ENCODE results near the gene RSRC2.

RSRC2 gene

DNA sequence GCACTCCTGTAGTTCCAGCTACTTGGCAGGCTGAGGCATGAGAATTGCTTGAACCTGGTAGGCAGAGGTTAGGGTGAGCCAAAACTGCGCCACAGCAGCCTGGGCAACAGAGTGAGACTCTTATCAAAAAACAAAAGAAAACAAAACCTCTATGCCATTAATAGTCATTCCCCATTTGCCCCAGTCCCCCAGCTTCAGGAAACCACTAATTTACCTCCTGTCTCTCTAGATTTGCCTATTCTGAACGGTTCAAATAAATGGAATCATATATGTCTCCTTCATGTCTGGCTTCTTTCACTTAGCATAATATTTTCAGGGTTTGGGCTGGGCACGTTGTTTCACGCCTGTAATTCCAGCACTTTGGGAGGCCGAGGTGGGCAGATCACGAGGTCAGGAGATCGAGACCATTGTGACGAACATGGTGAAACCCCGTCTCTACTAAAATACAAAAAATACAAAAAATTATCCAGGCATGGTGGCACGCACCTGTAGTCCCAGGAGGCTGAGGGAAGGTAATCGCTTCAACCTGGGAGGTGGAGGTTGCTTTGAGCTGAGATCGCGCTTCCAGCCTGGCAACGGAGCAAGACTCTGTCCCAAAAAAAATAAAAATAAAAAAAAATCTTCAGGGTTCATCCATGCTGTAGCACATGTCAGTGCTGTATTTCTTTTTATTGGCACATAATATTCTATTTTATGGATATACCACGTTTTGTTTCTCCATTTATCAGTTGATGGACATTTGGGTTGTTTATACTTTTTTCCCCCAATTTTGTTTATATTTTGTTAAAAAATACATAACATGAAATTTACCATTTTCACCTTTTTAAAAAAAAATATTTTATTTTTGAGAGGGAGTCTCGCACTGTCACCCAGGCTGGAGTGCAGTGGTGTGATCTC lies 32.3 kb upstream of the RSRC2 start:
- DNase-seq (ENCODE audit: low read depth) = no peak
- TF ChIP-seq, protein P1, sequence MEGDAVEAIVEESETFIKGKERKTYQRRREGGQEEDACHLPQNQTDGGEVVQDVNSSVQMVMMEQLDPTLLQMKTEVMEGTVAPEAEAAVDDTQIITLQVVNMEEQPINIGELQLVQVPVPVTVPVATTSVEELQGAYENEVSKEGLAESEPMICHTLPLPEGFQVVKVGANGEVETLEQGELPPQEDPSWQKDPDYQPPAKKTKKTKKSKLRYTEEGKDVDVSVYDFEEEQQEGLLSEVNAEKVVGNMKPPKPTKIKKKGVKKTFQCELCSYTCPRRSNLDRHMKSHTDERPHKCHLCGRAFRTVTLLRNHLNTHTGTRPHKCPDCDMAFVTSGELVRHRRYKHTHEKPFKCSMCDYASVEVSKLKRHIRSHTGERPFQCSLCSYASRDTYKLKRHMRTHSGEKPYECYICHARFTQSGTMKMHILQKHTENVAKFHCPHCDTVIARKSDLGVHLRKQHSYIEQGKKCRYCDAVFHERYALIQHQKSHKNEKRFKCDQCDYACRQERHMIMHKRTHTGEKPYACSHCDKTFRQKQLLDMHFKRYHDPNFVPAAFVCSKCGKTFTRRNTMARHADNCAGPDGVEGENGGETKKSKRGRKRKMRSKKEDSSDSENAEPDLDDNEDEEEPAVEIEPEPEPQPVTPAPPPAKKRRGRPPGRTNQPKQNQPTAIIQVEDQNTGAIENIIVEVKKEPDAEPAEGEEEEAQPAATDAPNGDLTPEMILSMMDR (IDR thresholded peaks at IDR 0.05; ENCODE audit: low read depth, low read length, missing control alignments) = no peak
- H3K4me3 ChIP-seq (ENCODE audit: low read depth, low read length) = no peak overlapping the region
- in situ Hi-C loops (cut with HindIII; ENCODE audit: low sequenced_read_pairs) = no loop called here

DNA sequence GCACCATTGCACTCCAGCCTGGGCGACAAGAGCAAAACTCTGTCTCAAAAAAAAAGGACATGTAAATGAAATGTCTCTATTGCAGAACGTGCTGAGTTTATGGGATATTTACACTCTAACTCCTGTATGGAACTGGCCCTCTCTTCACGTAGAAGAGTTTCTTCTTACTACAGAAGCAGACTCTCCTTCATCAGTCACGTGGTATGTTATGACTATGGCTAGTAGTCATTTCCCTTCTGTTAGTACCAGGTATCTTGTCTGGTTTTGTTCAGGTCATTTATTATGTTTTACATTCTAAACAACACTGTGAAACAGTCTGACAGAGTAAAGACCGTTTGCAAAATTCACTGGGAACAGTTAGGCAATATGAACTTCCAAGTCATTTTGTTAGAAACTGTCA lies 20.6 kb upstream of the RSRC2 start:
- no peak for DNase-seq (ENCODE audit: low read depth)
- TF ChIP-seq, protein P1 (IDR thresholded peaks at IDR 0.05; ENCODE audit: low read depth, low read length, missing control alignments) = no peak

DNA sequence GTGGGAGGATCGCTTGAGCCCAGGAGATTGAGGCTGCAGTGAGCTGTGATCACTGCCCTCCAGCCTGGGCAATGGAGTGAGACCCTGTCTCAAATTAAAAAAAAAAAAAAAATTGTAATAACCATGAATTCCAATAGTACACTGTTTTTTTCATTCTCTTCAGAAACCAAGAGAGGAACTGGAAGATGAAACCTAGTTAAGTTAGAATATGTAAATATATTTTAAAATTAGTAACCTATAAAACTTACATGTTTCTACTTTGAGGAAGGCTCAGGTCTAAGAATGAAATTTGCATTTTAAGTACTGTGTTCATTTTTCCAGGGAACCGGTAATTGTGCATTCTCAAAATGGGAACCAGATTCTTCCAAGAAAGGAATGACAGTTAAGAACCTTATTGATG lies 19.1 kb upstream of the RSRC2 start:
- no peak overlapping the region for H3K4me3 ChIP-seq (ENCODE audit: low read depth, low read length)
- DNase-seq (ENCODE audit: low read depth) = no peak
- in situ Hi-C loops (cut with HindIII; ENCODE audit: low sequenced_read_pairs) = no loop called here
- TF ChIP-seq, protein P1 (IDR thresholded peaks at IDR 0.05; ENCODE audit: low read depth, low read length, missing control alignments) = no peak

More for the DNA sequence above, 20.6 kb upstream of the RSRC2 start:
- in situ Hi-C loops (cut with HindIII; ENCODE audit: low sequenced_read_pairs) = no loop called here
- H3K4me3 ChIP-seq (ENCODE audit: low read depth, low read length) = no peak overlapping the region

DNA sequence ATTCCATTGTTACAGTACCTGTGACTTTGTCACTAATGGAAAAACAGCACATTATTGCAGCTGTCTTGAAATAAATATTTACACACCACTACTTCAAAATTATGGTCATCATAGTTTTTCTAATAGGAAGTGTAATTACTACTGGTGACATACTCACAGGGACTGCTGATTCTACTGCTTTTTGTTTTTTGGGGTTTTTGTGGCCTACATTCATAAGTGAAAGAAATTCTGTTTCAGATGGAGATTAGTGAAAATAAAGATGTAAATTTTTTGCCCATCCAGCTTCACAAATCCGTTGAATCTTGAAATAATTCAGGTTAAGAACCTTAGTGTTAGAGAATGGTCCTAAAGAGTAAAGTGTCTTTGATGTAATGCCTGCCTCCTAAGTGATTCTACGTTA lies 17.8 kb upstream of the RSRC2 start:
- no peak for DNase-seq (ENCODE audit: low read depth)
- in situ Hi-C loops (cut with HindIII; ENCODE audit: low sequenced_read_pairs) = no loop called here
- no peak overlapping the region for H3K4me3 ChIP-seq (ENCODE audit: low read depth, low read length)
- TF ChIP-seq, protein P1 (IDR thresholded peaks at IDR 0.05; ENCODE audit: low read depth, low read length, missing control alignments) = no peak

DNA sequence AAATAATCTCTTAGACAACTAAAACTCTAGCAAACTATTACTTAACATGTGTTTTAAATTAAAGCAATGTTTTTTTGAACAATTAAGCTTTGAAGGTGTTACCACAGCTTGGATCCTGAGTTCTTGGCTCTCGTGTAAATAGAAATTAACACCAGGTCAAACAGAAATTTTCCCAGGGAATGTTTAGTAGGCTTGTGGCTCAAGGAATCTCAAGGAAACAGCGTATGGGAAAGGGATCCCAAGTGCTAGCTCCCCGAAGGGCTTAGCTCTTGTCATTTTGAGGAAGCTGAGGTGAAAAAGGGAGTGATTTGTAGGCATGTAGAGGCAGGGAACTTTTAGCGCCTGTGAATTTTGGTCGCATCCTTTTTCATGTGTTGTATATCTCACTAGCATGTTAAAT lies 11.8 kb upstream of the RSRC2 start:
- TF ChIP-seq, protein P1 (IDR thresholded peaks at IDR 0.05; ENCODE audit: low read depth, low read length, missing control alignments) = no peak
- H3K4me3 ChIP-seq (ENCODE audit: low read depth, low read length) = no peak overlapping the region
- in situ Hi-C loops (cut with HindIII; ENCODE audit: low sequenced_read_pairs) = loop anchor here (5.0 kb wide), 1 partner anchor 54 kb away; no protein-coding TSS in a partner anchor
- DNase-seq (ENCODE audit: low read depth) = no peak

DNA sequence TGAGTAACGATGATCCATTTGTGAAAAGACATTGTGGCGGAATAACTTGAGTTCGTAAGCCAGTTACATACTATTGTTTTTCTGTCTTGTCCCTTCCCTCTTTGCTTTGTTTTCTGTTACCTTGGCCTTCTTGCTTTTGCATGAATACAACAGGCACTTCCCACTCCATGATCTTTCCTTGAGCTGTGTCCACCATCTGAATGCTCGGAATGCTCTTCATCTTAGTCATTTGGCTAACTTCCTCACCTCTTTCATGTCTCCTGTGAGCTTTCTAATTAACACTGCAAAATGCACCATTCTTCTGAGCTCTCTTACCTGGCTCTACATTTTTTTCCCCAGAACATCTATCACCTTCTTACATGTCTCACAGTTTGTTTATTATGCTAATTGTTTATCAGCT lies 10.3 kb upstream of the RSRC2 start:
- no peak overlapping the region for H3K4me3 ChIP-seq (ENCODE audit: low read depth, low read length)
- TF ChIP-seq, protein P1 (IDR thresholded peaks at IDR 0.05; ENCODE audit: low read depth, low read length, missing control alignments) = no peak
- DNase-seq (ENCODE audit: low read depth) = no peak
- in situ Hi-C loops (cut with HindIII; ENCODE audit: low sequenced_read_pairs) = loop anchor here (5.0 kb wide), 1 partner anchor 55 kb away; no protein-coding TSS in a partner anchor
